ENCODE data around the gene BTAF1. TPM values are rescaled to one million over a fixed set of nuclear protein-coding genes. Genes with fewer than 3 reads are reported as not detected.

The BTAF1 gene
- total RNA-seq, 4 donors from 2014 or later = 43.2 to 55.0 (median 46.1) TPM

DNA sequence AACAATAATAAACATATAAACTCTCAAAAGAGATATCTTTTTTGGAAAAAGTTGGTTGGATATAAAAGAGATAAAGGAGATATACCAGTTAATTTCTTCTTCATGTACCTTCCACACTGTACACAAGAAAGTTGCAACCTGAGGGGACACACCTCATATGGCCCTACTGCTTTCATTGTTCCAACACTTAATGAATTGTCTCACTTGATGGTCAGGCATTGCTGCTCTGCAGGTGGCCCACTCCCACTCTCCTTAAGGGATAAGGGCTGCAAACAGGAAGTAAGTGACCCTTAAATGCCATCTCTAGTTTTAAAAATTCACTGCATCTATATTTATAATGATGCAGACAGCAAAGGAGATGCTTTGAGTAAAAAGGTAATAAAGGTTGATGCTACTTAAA, 152.3 kb downstream of the BTAF1 start:
- TF ChIP-seq, protein P1, sequence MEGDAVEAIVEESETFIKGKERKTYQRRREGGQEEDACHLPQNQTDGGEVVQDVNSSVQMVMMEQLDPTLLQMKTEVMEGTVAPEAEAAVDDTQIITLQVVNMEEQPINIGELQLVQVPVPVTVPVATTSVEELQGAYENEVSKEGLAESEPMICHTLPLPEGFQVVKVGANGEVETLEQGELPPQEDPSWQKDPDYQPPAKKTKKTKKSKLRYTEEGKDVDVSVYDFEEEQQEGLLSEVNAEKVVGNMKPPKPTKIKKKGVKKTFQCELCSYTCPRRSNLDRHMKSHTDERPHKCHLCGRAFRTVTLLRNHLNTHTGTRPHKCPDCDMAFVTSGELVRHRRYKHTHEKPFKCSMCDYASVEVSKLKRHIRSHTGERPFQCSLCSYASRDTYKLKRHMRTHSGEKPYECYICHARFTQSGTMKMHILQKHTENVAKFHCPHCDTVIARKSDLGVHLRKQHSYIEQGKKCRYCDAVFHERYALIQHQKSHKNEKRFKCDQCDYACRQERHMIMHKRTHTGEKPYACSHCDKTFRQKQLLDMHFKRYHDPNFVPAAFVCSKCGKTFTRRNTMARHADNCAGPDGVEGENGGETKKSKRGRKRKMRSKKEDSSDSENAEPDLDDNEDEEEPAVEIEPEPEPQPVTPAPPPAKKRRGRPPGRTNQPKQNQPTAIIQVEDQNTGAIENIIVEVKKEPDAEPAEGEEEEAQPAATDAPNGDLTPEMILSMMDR (IDR thresholded peaks at IDR 0.05; ENCODE audit: low read depth) = no peak

DNA sequence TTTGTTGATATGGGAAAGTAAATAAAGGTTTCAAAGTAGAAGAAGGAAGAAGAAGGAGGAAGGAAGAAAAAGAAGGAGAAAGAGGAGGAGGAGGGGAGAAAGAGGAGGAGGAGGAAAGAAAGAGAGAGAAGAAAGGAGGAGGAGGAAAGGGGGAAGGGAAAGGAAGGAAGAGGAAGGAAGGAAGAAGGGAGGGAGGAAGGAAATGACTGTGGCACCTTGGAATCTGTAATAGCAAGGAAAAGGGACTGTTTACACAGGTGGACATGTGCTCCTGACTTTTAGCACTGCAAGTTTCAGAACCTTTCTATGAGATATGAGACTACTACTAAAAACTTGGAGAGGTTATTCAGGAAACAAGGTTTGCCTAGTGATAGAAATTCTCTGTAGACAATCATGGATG, 153.2 kb downstream of the BTAF1 start:
- TF ChIP-seq, protein P1 (IDR thresholded peaks at IDR 0.05; ENCODE audit: low read depth) = no peak

DNA sequence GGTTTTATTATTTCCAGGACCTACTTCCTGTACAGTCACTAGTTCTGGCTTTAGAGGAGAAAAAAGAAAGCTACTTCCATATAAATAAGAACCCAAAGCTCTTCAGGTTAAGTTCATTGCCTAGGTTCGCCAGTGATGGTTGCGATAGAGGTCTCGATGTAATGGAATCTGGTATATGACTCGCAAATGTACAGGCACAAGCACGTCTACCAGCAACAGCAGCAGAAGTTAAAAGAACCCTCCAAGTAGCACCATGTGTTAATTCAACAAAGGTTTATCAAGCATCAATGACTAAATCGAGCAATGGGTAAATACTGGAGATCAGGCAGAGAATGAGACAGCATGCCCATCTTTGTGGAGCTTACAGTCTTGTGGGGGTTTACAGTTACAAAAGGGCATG, 155.4 kb downstream of the BTAF1 start:
- TF ChIP-seq, protein P1 (IDR thresholded peaks at IDR 0.05; ENCODE audit: low read depth) = no peak

Small RNA genes within 50 kb of the gene (small RNA-seq; reads per million reads assigned to genes)
- not detected for gene AL359198.2
- not detected for gene RF00402

Other genes starting within 250 kb of the BTAF1 start
- 10 to 100 TPM; 42.8 to 48.4 (median 46.2) TPM for gene TNKS2, start 125.3 kb upstream of the BTAF1 start, total RNA-seq
- 1 to 10 TPM in 1 of 4 donors, under 1 TPM in 2, not detected in 1; 0.51 to 2.8 (median 0.88) TPM for gene FGFBP3, start 14.3 kb upstream of the BTAF1 start, total RNA-seq

Data from subcutaneous adipose tissue (tissue), 4 donors.